Measurements from ENCODE around the gene TMED5. TPM values are rescaled to one million over a fixed set of nuclear protein-coding genes. Genes with fewer than 3 reads are reported as not detected.

TMED5 gene
- total RNA-seq, 1 experiment from 2014 or later = 32.6 TPM

DNA sequence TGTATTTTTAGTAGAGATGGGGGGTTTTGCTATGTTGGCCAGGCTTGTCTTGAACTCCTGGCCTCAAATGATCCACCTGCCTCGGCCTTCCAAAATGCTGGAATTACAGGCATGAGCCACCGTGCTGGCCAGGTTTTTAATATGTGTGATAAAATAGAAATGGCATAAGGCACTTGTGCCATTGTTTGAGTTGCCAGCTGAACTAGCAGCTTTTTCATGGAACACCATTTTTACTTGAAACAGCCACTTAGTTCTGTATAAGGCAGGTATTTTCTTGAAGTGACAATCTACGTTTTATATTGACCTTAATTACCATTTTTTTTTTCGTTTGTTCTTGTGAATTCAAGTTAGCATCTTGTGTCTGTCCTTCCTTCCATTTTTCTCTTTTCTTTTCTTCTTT is 72.8 kb downstream of the TMED5 start (continued):
- TF ChIP-seq, protein P1, sequence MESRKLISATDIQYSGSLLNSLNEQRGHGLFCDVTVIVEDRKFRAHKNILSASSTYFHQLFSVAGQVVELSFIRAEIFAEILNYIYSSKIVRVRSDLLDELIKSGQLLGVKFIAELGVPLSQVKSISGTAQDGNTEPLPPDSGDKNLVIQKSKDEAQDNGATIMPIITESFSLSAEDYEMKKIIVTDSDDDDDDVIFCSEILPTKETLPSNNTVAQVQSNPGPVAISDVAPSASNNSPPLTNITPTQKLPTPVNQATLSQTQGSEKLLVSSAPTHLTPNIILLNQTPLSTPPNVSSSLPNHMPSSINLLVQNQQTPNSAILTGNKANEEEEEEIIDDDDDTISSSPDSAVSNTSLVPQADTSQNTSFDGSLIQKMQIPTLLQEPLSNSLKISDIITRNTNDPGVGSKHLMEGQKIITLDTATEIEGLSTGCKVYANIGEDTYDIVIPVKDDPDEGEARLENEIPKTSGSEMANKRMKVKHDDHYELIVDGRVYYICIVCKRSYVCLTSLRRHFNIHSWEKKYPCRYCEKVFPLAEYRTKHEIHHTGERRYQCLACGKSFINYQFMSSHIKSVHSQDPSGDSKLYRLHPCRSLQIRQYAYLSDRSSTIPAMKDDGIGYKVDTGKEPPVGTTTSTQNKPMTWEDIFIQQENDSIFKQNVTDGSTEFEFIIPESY (IDR thresholded peaks at IDR 0.05; ENCODE audit: extremely low read depth, insufficient replicate concordance, low read length) = no peak
- TF ChIP-seq POLR2AphosphoS5 (IDR thresholded peaks at IDR 0.05; ENCODE audit: low read depth, low read length) = no peak
- no peak for TF ChIP-seq YY1 (IDR thresholded peaks at IDR 0.05; ENCODE audit: extremely low read depth, insufficient replicate concordance, low read depth, low read length)
- TF ChIP-seq SRF (IDR thresholded peaks at IDR 0.05; ENCODE audit: low read depth) = no peak

GRCh38 chr1:93106226-93106625 is 74.0 kb downstream of the TMED5 start:
- H3K9ac ChIP-seq (ENCODE audit: low read length) = no peak overlapping the region
- H3K4me1 ChIP-seq (ENCODE audit: control insufficient read depth in 1 of 2, insufficient read depth in 2 of 2, low read length in 2 of 2) = no peaks in the 10 kb centered on the region
- peaks cover 21% of the 10 kb centered on the region; the same call in 1 of the 2 replicates for H4K20me1 ChIP-seq (ENCODE audit: insufficient read depth)
- H3K27ac ChIP-seq (ENCODE audit: low read depth, low read length) = no peak overlapping the region
- no peak overlapping the region for H3K4me2 ChIP-seq (ENCODE audit: low read length)
- intact Hi-C loops (cut with micrococcal nuclease) = no loop called here
- H3K36me3 ChIP-seq (ENCODE audit: control insufficient read depth in 1 of 2, insufficient read depth in 2 of 2, low read length in 2 of 2) = peaks cover 4 to 16% of the 10 kb centered on the region in 2 experiments; a peak in 3 of 4 replicates
- ChIA-PET CTCF (no interaction called here), POLR2A (no interaction called here), RAD21 (ENCODE audit: low non-redundant PET in 1 of 2, low total read pairs in 2 of 2, uncharacterized antibody in 2 of 2, unreplicated experiment in 2 of 2) (no interaction called here)
- no peak for ATAC-seq
- no peak overlapping the region for H2AFZ ChIP-seq (ENCODE audit: low read depth, low read length, poor library complexity, severe bottlenecking)
- TF ChIP-seq EZH2 (IDR thresholded peaks at IDR 0.05) (no peak), YY1 (IDR thresholded peaks at IDR 0.05; ENCODE audit: extremely low read depth, insufficient replicate concordance, low read depth, low read length) (no peak), ELF1 (IDR thresholded peaks at IDR 0.05; ENCODE audit: borderline replicate concordance, low read depth) (no peak), CBX3 (IDR thresholded peaks at IDR 0.05; ENCODE audit: low read depth) (no peak)
- TF ChIP-seq, protein P2, sequence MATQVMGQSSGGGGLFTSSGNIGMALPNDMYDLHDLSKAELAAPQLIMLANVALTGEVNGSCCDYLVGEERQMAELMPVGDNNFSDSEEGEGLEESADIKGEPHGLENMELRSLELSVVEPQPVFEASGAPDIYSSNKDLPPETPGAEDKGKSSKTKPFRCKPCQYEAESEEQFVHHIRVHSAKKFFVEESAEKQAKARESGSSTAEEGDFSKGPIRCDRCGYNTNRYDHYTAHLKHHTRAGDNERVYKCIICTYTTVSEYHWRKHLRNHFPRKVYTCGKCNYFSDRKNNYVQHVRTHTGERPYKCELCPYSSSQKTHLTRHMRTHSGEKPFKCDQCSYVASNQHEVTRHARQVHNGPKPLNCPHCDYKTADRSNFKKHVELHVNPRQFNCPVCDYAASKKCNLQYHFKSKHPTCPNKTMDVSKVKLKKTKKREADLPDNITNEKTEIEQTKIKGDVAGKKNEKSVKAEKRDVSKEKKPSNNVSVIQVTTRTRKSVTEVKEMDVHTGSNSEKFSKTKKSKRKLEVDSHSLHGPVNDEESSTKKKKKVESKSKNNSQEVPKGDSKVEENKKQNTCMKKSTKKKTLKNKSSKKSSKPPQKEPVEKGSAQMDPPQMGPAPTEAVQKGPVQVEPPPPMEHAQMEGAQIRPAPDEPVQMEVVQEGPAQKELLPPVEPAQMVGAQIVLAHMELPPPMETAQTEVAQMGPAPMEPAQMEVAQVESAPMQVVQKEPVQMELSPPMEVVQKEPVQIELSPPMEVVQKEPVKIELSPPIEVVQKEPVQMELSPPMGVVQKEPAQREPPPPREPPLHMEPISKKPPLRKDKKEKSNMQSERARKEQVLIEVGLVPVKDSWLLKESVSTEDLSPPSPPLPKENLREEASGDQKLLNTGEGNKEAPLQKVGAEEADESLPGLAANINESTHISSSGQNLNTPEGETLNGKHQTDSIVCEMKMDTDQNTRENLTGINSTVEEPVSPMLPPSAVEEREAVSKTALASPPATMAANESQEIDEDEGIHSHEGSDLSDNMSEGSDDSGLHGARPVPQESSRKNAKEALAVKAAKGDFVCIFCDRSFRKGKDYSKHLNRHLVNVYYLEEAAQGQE (IDR thresholded peaks at IDR 0.05; ENCODE audit: low read depth) = no peak
- DNase-seq (ENCODE audit: low read depth, low spot score) = no peak
- no peaks in the 10 kb centered on the region for H3K27me3 ChIP-seq (ENCODE audit: insufficient read depth, low read length)
- H3K9me2 ChIP-seq (ENCODE audit: insufficient read depth) = no peaks in the 10 kb centered on the region
- peaks cover 98% of the 10 kb centered on the region for H3K79me2 ChIP-seq (ENCODE audit: insufficient read depth, low read length)
- H3K4me3 ChIP-seq (replicated peaks in 1 of 2; ENCODE audit: low read depth in 1 of 2, low read length in 2 of 2) = no peak overlapping the region
- peaks cover 8 to 11% of the 10 kb centered on the region in 2 experiments; a peak in 3 of 4 replicates for H3K9me3 ChIP-seq (ENCODE audit: control insufficient read depth in 1 of 2, insufficient read depth in 1 of 2, low read depth in 1 of 2, low read length in 2 of 2)
- no TSS peak for BruUV-seq (replicated peaks)

All from HCT116 (cell line).